IPS-NIHi7 (cell line): ENCODE results near the gene SUPT20HL2.
"Not testable (repeated sequence)": the region's sequence is repeated elsewhere in the genome, so short reads cannot be mapped to it uniquely, and the experiment has no call there.

ENCODE experiments used
- DNase-seq: peaks from one replicate; pipeline ENCODE4 v3.0.0; 2012; ENCODE audit warnings: mixed read lengths; ENCODE audit errors: extremely low spot score

The SUPT20HL2 gene

DNA sequence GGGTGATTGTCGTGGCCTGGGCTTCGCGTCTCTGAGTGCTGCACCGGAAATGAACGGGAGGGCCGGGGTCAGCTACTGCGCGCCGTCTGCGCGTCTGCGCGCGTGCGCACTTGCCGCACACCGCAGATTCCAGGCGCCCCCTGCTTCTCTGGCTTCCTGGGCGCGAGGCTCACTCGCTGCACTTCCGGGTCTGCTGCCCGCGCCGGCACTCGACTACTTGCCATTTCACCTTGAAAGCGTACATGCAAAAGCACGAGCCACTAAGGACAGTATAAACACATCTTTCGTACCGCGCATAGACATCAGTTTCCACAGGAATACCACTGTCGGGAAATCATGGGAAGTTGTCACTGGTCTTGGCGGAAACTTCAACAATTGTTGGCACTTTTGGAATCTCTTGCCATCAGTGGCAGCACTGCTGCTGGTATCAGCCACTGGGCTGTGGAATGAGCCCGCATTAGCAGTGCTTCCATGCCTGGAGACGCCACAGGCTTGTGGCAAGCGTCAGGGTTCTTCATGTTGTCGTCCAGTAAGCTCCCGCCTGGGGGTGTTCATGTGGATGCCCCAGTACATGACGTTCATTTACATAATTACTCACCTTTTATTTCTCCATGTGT, at the start of gene SUPT20HL2:
SUPT20HL2 (minus strand) TSS at position 51 of the 617 bp plus-strand sequence. CDS start 754 bp downstream, outside the sequence.
- no peak for DNase-seq

DNA sequence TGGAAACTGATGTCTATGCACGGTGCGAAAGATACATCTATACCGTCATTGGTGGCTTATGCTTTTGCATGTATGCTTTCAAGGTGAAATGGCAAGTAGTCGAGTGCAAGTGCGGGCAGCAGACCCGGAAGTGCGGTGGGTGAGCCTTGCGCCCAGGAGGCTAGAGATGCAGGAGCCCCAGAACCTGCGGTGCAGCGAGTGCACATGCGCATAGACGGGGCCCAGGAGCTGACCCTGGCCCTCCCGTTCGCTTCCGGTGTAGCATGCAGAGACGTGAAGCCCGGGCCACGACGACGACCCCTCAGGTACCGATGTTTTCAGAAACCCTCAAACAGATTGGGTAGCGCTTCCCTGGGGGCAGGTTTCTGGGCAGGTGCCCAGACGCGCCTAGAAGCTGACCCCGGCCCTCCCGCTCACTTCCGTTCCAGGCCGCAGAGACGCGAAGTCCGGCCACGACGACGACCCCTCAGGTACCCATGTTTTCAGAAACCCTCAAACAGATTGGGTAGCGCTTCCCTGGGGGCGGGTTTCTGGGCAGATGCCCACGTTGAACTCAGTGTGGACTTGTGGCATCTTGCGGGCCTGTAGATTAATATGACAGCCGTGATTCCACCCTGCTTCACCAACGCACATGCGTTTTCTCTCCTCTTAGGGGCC, 48.3 kb upstream of the SUPT20HL2 start:
- not testable (repeated sequence) for DNase-seq

DNA sequence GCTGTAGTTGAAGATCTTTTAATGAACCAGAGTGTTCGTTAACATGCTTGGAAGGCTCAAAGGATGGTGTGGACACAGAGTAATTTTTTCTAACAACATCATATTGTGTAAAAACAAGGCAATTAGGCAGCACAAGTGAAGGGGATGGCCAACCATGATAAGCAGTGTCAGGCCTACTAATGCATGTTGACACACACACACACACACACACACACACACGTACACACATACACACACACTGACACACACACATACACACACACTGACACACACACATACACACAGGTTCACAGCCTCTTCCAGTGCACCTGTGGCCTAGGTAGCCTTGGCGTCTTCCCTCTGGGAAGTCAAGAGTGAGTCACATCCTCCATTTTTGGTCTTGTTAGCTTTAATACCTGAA, 46.4 kb upstream of the SUPT20HL2 start, which contains the start of gene SUPT20HL1:
SUPT20HL1 (plus strand) TSS at position 368 of the 400 bp plus-strand sequence. CDS start 2,122 bp downstream, outside the sequence.
- no peak for DNase-seq

DNA sequence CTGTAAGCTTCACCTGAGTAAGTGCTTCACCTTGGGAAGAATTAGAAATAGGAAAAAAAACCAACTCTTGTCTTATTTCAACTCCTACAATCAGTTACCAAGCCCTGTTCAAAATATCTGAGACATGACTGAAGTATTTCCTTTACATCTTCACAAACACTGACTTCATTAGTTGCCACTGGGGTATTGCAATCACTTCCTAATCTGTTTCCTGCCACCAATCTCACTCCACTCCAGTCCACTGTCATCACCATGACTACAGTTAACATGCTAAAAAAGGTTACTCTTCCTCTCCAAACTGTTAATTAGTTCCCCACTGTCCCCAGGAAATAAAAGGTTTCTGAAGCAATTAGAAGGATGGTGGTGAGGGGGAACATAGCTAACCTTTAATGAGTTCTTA, 43.2 kb upstream of the SUPT20HL2 start:
- no peak for DNase-seq

DNA sequence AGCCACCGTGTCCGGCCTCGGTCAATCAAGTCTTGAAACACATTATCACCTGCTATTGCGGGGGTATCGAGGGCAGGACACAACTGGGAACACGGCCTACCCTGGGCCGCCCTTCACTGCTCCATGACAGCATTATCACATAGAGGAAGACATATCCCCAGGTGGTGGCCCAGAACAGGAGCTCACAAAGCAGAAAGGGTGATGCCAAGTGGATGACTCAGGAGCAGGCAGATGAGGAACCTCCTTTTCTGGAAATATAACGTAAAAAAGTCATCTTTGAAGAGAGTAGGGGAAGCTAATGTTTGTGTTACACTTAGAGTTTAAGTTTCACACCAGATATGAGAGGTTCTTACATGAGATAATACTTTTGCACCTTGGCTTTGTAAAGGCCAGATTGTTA, 41.2 kb upstream of the SUPT20HL2 start:
- no peak for DNase-seq

DNA sequence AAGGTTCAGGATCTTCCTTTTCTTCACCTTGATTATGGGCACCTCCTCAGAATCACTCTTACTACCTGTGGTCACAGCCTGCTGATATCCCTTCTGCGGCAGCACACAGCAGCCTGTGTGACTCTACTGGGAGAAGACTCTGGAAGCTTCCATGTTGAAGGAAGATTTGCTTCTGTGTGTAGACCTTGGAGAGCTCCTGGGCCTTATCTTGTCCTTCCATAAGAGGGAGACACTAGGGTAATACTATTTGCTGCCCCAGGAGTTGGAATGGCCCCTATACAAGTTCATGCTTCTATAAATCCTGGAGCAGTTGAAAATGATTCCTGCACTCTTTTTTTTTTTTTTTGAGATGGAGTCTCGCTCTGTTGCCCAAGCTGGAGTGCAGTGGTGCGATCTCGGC, 36.3 kb upstream of the SUPT20HL2 start:
- peak; percentile 36 for DNase-seq

DNA sequence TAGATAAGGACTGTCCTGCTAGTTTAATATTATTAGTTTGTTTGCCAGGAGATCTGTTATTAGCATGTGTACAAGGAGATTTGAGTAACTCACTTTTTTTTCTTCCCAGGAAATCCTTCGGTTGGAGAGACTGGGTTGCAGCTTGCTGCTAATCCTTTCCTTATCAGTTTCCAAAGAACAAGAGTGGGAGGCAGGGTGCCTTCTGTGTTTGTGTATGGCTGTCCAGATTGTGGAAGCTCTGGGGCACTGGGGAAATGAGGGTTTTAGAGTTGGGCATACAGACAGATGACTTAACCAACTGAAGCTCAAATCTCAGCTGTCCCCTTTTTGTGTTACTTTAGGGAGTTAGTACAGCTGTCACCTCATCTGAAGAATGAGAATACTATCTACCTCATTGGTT, 34.0 kb upstream of the SUPT20HL2 start:
- DNase-seq: no peak

DNA sequence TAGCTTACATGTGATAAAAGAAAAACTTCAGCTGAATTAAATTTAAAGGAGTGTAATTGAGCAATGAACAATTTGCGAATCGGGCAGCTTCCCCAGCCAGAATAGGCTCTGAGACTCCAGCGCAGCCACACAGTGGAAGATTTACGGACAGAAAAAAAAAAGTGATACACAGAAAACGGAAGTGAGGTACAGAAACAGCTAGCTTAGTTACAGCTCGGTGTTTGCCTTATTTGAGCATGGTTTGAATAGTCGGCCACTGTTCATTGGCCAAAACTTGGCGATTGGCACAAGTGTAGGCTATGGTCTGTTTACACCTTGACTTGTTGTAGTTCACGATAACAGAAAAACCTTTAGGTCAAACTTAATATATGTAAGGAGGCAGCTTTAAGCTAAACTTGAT, 29.9 kb upstream of the SUPT20HL2 start:
- no peak for DNase-seq

DNA sequence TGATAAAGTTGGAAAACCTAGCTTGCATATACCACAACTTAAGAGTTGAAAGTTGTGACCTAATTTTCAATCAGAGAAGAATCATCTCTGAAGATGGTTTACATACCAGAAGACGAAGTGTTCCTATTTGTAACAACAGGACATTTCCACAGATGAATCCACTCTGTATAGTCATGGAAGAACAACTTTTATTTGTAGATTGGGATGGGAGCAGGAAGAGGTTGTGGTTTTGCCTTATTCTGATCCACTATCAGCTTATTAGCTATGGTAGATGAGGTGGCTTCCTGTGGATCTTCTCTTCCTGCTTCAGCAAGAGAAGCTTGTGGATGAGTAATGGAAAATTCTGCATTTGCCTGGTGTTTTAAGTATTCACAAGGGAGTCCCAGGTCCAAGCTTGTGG, 27.9 kb upstream of the SUPT20HL2 start:
- no peak for DNase-seq

DNA sequence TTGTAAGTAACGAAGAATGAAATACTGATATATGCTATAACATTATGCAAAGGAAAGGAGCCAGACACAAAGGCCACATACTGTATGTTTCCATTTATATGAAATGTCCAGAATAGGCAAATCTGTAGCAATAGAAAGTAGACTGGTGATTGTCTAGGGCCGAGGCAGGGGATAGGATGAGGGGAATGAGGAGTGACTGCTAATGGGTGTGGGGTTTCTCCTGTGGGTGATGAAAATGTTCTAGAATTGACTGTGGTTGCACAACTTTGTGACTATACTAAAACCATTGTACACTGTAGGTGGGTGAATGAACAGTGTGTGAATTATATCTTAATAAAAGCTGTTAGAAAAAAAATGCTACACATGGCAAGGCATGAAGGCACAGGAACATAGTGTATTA, 26.6 kb upstream of the SUPT20HL2 start:
- no peak for DNase-seq

DNA sequence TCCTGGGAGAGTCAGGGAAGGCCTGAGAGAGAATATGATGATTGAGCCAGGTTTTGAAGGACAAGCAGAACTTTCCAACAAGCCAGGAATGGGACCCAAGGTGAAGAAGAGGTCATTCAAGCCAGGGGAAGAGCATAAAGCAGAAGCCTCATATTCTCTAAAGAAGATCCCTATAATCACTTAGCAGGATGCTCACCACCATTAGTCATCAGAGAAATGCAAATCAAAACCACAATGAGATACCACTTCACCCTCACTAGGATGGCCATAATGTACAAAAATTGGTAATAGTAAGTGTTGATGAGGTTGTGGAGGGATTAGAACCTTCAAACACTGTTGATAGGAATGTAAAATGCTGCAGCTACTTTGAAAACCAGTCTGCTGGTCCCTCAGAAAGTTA, 26.0 kb upstream of the SUPT20HL2 start:
- no peak for DNase-seq

DNA sequence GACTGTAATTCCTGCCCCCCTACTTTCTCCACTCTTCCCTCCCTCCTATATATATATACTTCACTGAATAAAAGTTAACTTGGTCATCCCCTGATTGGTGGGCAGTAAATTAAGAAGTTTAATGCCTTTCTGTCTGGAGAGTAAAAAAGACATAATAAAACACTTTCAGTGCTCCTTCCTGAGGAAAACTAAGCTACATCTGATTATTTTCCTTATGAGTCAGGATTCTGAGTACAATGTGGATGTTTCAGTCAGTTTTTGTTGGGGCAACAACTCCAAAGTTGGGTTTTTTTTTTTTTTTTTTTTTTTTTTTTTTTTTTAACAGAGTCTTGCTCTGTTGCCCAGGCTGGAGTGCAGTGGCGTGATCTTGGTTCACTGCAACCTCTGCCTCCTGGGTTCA, 22.0 kb upstream of the SUPT20HL2 start:
- no peak for DNase-seq

DNA sequence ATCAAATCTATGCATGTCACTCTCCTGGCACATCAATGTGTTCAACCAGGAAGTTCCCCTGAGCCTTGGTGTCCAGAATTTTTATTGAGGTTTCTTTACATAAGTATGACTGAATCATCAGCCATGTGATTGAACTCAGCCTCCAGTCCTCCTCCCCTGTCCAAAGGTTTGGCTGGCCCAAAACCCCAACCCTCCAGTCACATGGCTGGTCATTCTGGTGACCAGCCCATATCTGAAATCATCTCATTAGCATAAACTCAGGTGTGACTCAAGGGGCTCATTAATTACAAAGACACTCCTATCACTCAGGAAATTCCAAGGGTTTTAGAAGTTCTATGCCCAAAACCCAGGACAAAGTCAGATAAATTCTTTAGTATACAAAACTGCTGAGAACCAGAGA, 20.6 kb upstream of the SUPT20HL2 start:
- DNase-seq: no peak

DNA sequence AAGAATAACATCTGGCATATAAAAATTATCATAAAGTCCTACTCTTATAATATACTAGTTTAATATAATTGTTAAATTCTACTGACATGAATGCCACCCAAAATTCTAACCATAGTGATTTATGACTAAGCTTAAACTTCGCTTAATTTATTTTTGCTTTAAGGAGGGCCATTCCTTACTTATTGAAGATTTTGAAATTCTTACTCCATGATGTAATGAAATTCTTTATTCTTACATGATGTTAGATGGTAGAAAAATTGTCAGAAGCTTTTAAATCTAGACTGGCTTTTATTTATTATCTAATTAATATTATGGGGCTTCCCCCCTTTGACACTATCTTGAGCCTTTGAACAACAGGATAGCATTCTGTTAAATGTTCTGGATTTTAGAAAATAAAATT, 19.5 kb upstream of the SUPT20HL2 start:
- no peak for DNase-seq

DNA sequence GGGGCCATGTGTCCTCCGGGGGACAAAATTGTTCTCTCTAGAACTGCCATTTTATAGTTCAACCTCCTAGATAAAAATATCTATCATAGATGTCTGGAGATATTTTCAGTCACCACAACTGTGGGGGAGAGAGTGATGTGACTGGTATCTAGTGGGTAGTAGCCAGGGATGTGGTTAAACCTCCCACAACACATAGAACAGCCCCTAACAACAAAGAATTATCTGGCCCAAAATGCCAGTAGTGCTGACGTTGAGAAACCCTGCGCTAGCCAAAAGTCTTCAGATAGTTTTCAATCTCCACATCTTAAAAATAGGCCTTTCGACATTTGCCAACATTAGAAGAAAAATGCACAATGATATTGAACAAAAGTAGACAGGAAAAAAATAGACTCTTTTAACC, 19.0 kb upstream of the SUPT20HL2 start:
- no peak for DNase-seq

DNA sequence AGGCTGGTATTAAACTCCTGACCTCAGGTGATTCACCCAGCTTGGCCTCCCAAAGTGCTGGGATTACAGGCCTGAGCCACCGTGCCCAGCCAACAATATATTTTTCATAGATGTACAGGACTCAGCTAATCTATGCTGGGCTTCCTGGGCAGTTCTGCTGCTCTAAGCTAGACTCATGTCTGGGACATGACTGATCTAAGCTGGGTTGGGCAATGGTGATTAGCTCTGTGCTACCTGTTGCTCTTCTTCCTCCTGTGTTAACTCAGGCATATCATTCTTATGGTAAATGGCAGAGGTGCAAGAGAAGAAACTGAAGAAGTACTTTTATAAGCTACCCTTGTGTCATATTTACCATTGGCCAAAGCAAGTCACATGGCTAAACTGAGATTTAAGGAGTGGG, 11.4 kb upstream of the SUPT20HL2 start:
- no peak for DNase-seq

DNA sequence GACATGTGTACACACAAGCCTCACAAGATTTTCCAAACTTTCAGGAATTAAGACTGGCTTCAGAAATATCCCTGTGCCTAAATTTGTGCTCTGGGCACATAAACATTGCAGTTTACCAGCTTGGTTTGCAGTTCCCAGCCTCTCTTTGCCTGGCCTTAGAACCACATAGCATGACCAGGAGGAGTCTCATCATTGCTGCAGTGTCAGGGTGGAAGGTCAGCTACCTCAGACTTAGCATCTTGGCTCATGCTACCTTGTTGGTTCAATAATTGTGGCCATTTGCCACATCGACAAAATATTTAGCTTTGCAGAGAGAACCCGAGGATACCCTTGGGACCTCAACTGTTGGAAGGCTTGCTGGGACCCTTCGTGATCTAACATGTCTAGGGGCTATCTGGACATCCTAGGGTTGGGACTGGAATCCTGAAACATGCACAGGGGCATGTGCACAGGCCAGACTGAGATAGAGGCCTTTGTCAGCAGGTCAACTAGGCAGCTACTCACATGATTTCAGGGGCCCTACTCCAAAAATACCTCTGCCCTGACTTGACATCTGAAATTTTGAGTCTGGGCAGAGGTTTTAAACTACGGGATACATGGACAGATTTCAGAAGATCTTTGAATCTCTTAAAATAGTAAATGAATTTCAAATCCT, 8.0 kb upstream of the SUPT20HL2 start:
- DNase-seq: no peak

DNA sequence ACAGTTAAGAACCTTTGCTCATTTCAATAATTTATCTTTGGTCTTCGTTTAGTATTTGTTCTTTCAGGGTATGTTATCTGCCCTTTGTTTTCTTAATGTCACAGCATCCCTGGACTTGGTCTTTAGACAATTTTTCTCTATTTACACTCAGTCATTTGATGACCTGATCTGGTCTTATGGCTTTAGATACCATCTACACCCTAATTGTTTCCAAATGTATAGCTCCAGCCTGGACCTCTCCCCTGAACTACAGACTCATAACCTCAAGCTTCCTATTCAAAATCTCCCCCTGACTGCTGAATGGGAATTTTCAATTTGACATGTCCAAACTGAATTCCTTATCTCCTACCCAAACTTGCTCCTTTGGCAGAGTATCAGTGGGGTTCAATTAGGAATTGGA, 3.7 kb upstream of the SUPT20HL2 start:
- no peak for DNase-seq

DNA sequence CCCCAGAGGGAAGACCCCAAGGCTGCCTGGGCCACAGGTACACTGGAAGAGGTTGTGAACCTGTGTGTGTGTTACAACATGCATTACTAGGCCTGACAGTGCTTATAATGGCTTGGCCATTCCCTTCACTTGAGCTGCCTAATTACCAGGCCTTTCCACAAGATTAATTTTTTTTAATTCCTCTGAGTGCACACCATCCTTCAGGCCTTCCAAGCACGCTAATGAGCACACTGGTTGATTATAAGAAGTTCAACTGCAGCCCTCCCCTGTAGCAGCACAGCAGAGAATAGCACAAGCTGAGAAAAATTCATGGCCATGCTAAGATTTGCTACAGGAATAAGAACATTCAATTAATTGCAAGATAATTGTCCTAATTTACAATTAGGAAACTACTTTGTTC, 2.2 kb upstream of the SUPT20HL2 start:
- DNase-seq: no peak

DNA sequence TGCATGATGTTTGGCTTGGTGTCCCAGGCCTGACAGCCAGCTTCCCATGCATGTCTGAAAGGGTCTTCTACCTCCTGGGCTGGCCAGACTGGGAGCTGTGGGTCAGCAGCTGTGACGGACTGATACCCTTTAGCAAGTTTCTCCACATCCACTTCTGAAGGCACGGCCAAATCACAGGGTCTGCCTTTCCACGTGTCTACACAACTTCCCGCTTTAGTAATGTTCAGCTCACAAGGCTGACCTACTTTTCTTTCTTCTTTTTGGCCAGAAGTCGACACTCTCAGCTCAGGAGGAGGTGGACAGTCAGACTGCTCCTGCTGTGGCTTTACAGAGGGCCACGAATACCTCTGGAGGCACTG, 1.6 kb downstream of the SUPT20HL2 start:
- DNase-seq: not testable (repeated sequence)

DNA sequence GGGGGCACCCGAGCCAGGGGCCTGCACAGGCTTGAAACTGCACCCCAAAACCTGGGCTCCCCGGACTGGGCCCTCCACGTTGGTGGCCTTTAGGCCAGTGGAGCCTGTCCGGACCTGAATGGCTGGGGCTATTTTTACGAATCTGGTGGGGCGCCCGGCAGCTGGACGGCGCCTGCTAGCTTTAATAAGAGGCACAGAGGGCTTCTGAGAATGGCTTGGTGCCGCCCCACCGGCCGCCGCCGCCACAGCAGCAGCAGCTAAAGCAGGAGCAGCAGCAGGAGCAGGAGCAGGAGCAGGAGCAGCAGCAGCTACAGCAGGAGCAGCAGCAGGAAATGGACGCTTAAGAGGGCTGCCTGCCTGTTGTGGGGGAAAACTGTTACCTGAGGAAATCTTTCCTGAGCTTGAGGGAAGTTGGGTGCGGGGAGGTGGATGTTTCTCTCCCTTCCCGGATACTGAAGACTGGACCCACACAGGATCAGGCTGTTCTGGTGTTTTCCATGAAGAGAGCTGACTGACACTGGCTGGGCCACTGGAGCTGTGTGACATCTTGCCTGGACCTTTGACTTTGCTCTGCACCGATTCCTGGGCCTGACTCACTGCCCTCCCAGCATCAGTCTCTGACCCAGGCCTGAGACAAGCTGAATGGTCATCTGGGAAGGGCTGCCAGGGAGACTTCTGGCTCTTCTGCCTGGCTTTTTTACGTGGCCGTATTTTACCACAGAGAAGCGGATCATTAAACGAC, 2.2 kb downstream of the SUPT20HL2 start:
- peak; percentile 23 for DNase-seq

DNA sequence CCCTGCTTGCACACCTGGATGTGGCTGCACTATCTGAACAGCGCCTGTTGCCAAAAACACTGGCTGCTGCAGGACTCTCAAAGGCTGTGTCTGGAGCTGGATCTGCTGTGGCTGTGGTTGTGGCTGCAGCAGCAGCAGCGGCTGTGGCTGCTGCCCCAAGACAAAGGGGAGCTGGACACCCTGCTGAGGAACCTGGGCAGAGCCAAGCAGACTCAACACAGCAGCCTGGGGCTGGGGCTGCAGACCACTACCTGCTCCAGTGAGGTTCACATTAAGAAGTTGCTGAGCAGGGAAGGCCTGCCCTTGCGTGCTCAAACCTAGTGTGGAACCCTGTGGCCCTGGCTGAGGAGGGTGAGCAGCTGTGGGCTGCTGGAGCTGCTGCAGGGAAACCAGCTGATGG, 3.0 kb downstream of the SUPT20HL2 start:
- DNase-seq: peak; percentile 35
